ENCODE data around the gene MDM4.

MDM4 gene

DNA sequence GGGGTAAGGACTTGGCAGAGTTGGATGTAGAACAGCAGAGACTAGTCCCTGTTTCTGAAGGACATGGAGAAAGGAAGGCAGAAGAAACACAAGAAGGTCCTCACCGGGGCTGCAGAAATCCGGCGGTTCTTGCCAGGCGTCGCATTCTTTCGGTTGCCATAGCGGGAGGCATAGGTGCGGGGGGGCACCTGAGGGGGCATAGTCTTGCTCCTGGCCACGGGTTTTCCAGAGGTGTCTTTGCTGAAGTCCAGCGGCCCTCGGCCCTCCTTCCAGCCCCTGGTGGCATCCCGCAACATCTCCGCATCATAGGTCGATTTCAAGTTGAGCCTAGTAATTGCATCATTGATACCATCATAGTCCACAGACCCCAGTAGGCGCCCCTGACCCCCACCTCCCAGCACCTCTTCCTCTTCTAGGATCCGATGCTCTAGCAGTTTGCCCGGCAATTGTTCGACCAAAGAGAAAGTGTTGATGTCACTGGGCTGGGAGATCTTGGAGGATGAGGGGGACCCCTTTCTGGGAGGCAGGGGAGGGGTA lies 47.4 kb upstream of the MDM4 start:
- Histone ChIP-seq H3K4me3 (ENCODE audit: low read length) (no peak overlapping the region), H3K4me2 (ENCODE audit: low read depth, low read length) (no peak overlapping the region), H3K9me3 (replicated peaks; ENCODE audit: insufficient read depth, low read length) (no peaks in the 10 kb centered on the region), H3K27ac (ENCODE audit: low read length) (no peak overlapping the region), H3F3A (ENCODE audit: insufficient read depth, low read length) (no peaks in the 10 kb centered on the region), H3K36me3 (replicated peaks; ENCODE audit: insufficient read depth, low read length) (no peaks in the 10 kb centered on the region), H3K79me2 (ENCODE audit: low read length) (no peaks in the 10 kb centered on the region), H3K9me2 (replicated peaks; ENCODE audit: insufficient read depth, low read length) (no peaks in the 10 kb centered on the region), H3K9ac (ENCODE audit: low read length) (no peak overlapping the region), H3K4me1 (ENCODE audit: low read length) (no peaks in the 10 kb centered on the region), H3K27me3 (replicated peaks; ENCODE audit: insufficient read depth, low read length) (no peaks in the 10 kb centered on the region), H4K20me1 (ENCODE audit: insufficient read depth, low read length) (no peaks in the 10 kb centered on the region), H2AFZ (ENCODE audit: low read length) (no peak overlapping the region)
- no peak for DNase-seq
- no peak for TF ChIP-seq EZH2phosphoT487 (IDR thresholded peaks at IDR 0.05; ENCODE audit: low read length)
- no peak for TF ChIP-seq EZH2 (optimal IDR thresholded peaks at IDR 0.05; ENCODE audit: low read depth, low read length)
- no peak for TF ChIP-seq CTCF (IDR thresholded peaks at IDR 0.05; ENCODE audit: low read length)

DNA sequence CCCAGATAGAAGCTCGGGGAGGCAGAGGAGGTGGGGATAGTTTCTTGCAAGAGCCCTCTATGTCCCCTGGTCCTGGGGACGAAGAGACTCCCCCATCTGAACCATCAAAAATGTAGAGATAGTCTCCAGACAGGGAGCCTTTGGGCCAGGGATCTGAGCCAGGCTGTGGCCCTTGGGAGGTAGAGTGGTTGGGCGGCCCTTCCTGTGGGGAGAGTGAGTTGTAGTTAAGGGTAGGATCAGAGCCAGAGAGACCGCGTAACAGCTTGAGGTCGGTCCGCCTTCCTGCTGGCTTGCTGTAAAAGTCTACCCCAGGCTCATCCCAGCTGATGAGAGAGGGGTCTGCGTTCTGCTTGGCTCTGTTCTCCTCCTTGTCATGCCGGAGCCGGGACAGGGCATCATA lies 46.9 kb upstream of the MDM4 start:
- Histone ChIP-seq H3K79me2 (ENCODE audit: low read length) (no peaks in the 10 kb centered on the region), H4K20me1 (ENCODE audit: insufficient read depth, low read length) (no peaks in the 10 kb centered on the region), H3K9me3 (replicated peaks; ENCODE audit: insufficient read depth, low read length) (no peaks in the 10 kb centered on the region), H3K4me1 (ENCODE audit: low read length) (no peaks in the 10 kb centered on the region), H3K36me3 (replicated peaks; ENCODE audit: insufficient read depth, low read length) (no peaks in the 10 kb centered on the region), H3K27ac (ENCODE audit: low read length) (no peak overlapping the region), H3K27me3 (replicated peaks; ENCODE audit: insufficient read depth, low read length) (no peaks in the 10 kb centered on the region), H3K9me2 (replicated peaks; ENCODE audit: insufficient read depth, low read length) (no peaks in the 10 kb centered on the region), H2AFZ (ENCODE audit: low read length) (no peak overlapping the region), H3F3A (ENCODE audit: insufficient read depth, low read length) (no peaks in the 10 kb centered on the region), H3K4me2 (ENCODE audit: low read depth, low read length) (no peak overlapping the region), H3K4me3 (ENCODE audit: low read length) (no peak overlapping the region), H3K9ac (ENCODE audit: low read length) (no peak overlapping the region)
- TF ChIP-seq CTCF (IDR thresholded peaks at IDR 0.05; ENCODE audit: low read length) (no peak), EZH2phosphoT487 (IDR thresholded peaks at IDR 0.05; ENCODE audit: low read length) (no peak), EZH2 (optimal IDR thresholded peaks at IDR 0.05; ENCODE audit: low read depth, low read length) (no peak)
- no peak for DNase-seq

GRCh38 chr1:204471687-204472086 lies 44.5 kb upstream of the MDM4 start:
- Histone ChIP-seq H2AFZ (ENCODE audit: low read length) (no peak overlapping the region), H3K9me3 (replicated peaks; ENCODE audit: insufficient read depth, low read length) (no peaks in the 10 kb centered on the region), H3F3A (ENCODE audit: insufficient read depth, low read length) (no peaks in the 10 kb centered on the region), H3K27me3 (replicated peaks; ENCODE audit: insufficient read depth, low read length) (no peaks in the 10 kb centered on the region), H3K4me1 (ENCODE audit: low read length) (no peaks in the 10 kb centered on the region), H3K4me3 (ENCODE audit: low read length) (no peak overlapping the region), H4K20me1 (ENCODE audit: insufficient read depth, low read length) (no peaks in the 10 kb centered on the region), H3K36me3 (replicated peaks; ENCODE audit: insufficient read depth, low read length) (no peaks in the 10 kb centered on the region), H3K9ac (ENCODE audit: low read length) (no peak overlapping the region), H3K79me2 (ENCODE audit: low read length) (no peaks in the 10 kb centered on the region), H3K4me2 (ENCODE audit: low read depth, low read length) (no peak overlapping the region), H3K27ac (ENCODE audit: low read length) (no peak overlapping the region), H3K9me2 (replicated peaks; ENCODE audit: insufficient read depth, low read length) (no peaks in the 10 kb centered on the region)
- no peak for TF ChIP-seq EZH2 (optimal IDR thresholded peaks at IDR 0.05; ENCODE audit: low read depth, low read length)
- no peak for TF ChIP-seq EZH2phosphoT487 (IDR thresholded peaks at IDR 0.05; ENCODE audit: low read length)
- no peak for TF ChIP-seq CTCF (IDR thresholded peaks at IDR 0.05; ENCODE audit: low read length)
- DNase-seq = no peak
